ENCODE measurements around the gene LPCAT3.
A peak's percentile ranks its signal among the peaks of the same experiment; 100 is the strongest.

The LPCAT3 gene

GRCh38 chr12:6928703-6929407, 89.4 kb downstream of the LPCAT3 start:
- H3K4me3 ChIP-seq (ENCODE audit: low read length), result peak overlapping the region; percentile 44
- DNase-seq (ENCODE audit: low read depth, low spot score), result no peak

- H3K4me3 ChIP-seq (ENCODE audit: low read length), result peak overlapping the region; percentile 44
- no peak for DNase-seq (ENCODE audit: low read depth, low spot score)
These were observed 90.1 kb downstream of the LPCAT3 start for GRCh38 chr12:6928022-6928702.

GRCh38 chr12:6927379-6928021, 90.8 kb downstream of the LPCAT3 start, which contains the start of gene ATN1:
TSS of gene ATN1 (plus strand) at chr12:6927959. CDS start at chr12:6934002, 6,043 bp downstream.
- H3K4me3 ChIP-seq (ENCODE audit: low read length), result peak within 1 kb of the TSS; percentile 67
- DNase-seq (ENCODE audit: low read depth, low spot score), result no peak
